Natural killer cell (primary cell): ENCODE data around the gene KRT23. TPM values are rescaled to one million over a fixed set of nuclear protein-coding genes. Genes with fewer than 3 reads are reported as not detected.

Experiments used
- ATAC-seq, 3 donors: fragments of 150-1000 bp in 2 of 3; fragments of 200-7000 bp in 1 of 3; cut with Tn5 transposase; 1 replicate in 1 of 3; 2 replicates in 2 of 3; pipeline ENCODE4 v1.10.0; 2021; ENCODE audit warnings: mild to moderate bottlenecking in 2 of 3, moderate library complexity in 2 of 3
- DNase-seq, 2 donors: peaks; one replicate each; pipeline versions ENCODE4 v3.0.0 to v3.0.0-alpha.2; 2013 to 2021; ENCODE audit warnings: mixed read lengths in 1 of 2
- H3K27ac ChIP-seq: one replicate; pipeline ENCODE4 v1.5.1; 2013; ENCODE audit warnings: mild to moderate bottlenecking, low read length
- H3K27me3 ChIP-seq: one replicate; pipeline ENCODE4 v1.6.1; 2013; ENCODE audit warnings: low read length; ENCODE audit not compliant: control insufficient read depth, insufficient read depth
- H3K36me3 ChIP-seq: one replicate; pipeline ENCODE4 v1.6.1; 2013; ENCODE audit warnings: low read length; ENCODE audit not compliant: control insufficient read depth, insufficient read depth
- H3K4me1 ChIP-seq: one replicate; pipeline ENCODE4 v1.6.1; 2013; ENCODE audit warnings: low read length; ENCODE audit not compliant: control insufficient read depth, insufficient read depth
- H3K4me3 ChIP-seq: one replicate; pipeline ENCODE4 v1.5.1; 2013; ENCODE audit warnings: low read length
- H3K9me3 ChIP-seq: one replicate; pipeline ENCODE4 v1.6.1; 2013; ENCODE audit warnings: low read length; ENCODE audit not compliant: control insufficient read depth, insufficient read depth
- H3K27ac Mint-ChIP-seq, 2 donors: one replicate each; pipeline ENCODE4 v1.8.0; 2022; ENCODE audit warnings: mild to moderate bottlenecking in 2 of 2, mixed read lengths in 2 of 2, moderate library complexity in 1 of 2
- H3K27me3 Mint-ChIP-seq, 2 donors: one replicate each; pipeline ENCODE4 v1.8.0; 2022; ENCODE audit warnings: low read depth in 2 of 2, mixed read lengths in 2 of 2
- H3K36me3 Mint-ChIP-seq: one replicate; pipeline ENCODE4 v1.8.0; 2022; ENCODE audit warnings: mixed read lengths
- H3K4me1 Mint-ChIP-seq, 2 donors: one replicate each; pipeline ENCODE4 v1.8.0; 2022; ENCODE audit warnings: mixed read lengths in 2 of 2
- H3K4me3 Mint-ChIP-seq: one replicate; pipeline ENCODE4 v1.8.0; 2022; ENCODE audit warnings: mild to moderate bottlenecking, moderate library complexity, mixed read lengths
- H3K9me3 Mint-ChIP-seq, 2 donors: one replicate each; pipeline ENCODE4 v1.8.0; 2022; ENCODE audit warnings: mixed read lengths in 2 of 2
- WGBS: methylation state at CpG from one replicate; pipeline ENCODE4 v1.1.7; 2013; ENCODE audit warnings: missing lambda C conversion rate; ENCODE audit not compliant: insufficient coverage; 5-methylcytosine and 5-hydroxymethylcytosine counted together
- intact Hi-C: fragments of 100-400 bp; cut with micrococcal nuclease; formaldehyde crosslinking; loops from one replicate; pipeline ENCODE4 v1.14.2; 2022
- total RNA-seq, 4 donors: library from RNA; stranded (reverse); fragments of 120-200 nt in 1 of 4; gene quantifications; one replicate each; pipeline versions ENCODE4 v1.2.3 to v1.2.4, GENCODE V29; 2013 to 2022
- TF ChIP-seq, protein P1 (sequence below): fragments of 200-600 bp; IDR thresholded peaks from one replicate; pipeline ENCODE4 v1.8.0; 2022; ENCODE audit warnings: antibody characterized with exemption

The KRT23 gene
- total RNA-seq, 3 donors from 2014 or later (not counting 1 experiment from before 2014, with no cell fraction given): 0.83 TPM; not detected in 2

GRCh38 chr17:40883626-40884334 lies 53.7 kb downstream of the KRT23 start:
- no peaks in the 10 kb centered on the region for H3K9me3 ChIP-seq
- WGBS: 92% methylated on average over 6 of the region's 7 CpGs
- DNase-seq (no peak), ATAC-seq (no peak)
- intact Hi-C loops: no loop called here
- H3K36me3 ChIP-seq: no peaks in the 10 kb centered on the region
- H3K4me3 ChIP-seq: no peak overlapping the region
- Mint-ChIP-seq H3K4me3 (no peak overlapping the region), H3K36me3 (no peaks in the 10 kb centered on the region), H3K4me1 (no peaks in the 10 kb centered on the region), H3K27me3 (peaks cover 15 to 23% of the 10 kb centered on the region in 2 donors), H3K27ac (no peak overlapping the region), H3K9me3 (no peaks in the 10 kb centered on the region)
- no peaks in the 10 kb centered on the region for H3K4me1 ChIP-seq
- H3K27ac ChIP-seq: no peak overlapping the region
- TF ChIP-seq, protein P1, sequence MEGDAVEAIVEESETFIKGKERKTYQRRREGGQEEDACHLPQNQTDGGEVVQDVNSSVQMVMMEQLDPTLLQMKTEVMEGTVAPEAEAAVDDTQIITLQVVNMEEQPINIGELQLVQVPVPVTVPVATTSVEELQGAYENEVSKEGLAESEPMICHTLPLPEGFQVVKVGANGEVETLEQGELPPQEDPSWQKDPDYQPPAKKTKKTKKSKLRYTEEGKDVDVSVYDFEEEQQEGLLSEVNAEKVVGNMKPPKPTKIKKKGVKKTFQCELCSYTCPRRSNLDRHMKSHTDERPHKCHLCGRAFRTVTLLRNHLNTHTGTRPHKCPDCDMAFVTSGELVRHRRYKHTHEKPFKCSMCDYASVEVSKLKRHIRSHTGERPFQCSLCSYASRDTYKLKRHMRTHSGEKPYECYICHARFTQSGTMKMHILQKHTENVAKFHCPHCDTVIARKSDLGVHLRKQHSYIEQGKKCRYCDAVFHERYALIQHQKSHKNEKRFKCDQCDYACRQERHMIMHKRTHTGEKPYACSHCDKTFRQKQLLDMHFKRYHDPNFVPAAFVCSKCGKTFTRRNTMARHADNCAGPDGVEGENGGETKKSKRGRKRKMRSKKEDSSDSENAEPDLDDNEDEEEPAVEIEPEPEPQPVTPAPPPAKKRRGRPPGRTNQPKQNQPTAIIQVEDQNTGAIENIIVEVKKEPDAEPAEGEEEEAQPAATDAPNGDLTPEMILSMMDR: no peak
- H3K27me3 ChIP-seq: peaks cover 7% of the 10 kb centered on the region

GRCh38 chr17:40883031-40883430 lies 54.4 kb downstream of the KRT23 start:
- DNase-seq (no peak), ATAC-seq (no peak)
- H3K27ac Mint-ChIP-seq: no peak overlapping the region
- intact Hi-C loops: no loop called here
- Histone ChIP-seq H3K36me3 (no peaks in the 10 kb centered on the region), H3K4me1 (no peaks in the 10 kb centered on the region), H3K27me3 (peaks cover 4% of the 10 kb centered on the region), H3K27ac (no peak overlapping the region), H3K4me3 (no peak overlapping the region), H3K9me3 (no peaks in the 10 kb centered on the region)
- 86% methylated on average over 1 of the region's 1 CpG for WGBS
- no peak overlapping the region for H3K4me3 Mint-ChIP-seq
- H3K36me3 Mint-ChIP-seq: no peaks in the 10 kb centered on the region
- H3K27me3 Mint-ChIP-seq: peaks cover 11 to 16% of the 10 kb centered on the region in 2 donors
- H3K4me1 Mint-ChIP-seq: no peaks in the 10 kb centered on the region
- no peaks in the 10 kb centered on the region for H3K9me3 Mint-ChIP-seq
- TF ChIP-seq, protein P1: no peak

DNA sequence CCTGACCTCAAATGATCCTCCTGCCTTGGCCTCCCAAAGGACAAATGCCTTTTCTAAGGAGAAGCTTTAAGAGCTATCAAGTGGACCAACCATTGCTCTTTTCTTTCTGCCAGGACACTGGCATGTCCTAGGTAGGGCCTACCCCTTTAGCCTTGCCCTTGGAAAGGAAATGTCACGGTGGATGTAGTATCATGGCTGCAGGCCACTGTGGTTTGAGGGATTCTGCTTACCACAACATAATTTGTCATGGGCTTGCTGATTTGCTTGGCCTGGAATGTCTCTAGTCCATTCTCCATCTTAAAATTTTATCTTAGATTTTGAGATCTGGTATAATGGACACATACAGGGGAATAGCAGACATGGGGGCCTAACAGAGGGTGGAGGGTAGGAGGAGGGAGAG lies 58.4 kb downstream of the KRT23 start:
- Histone ChIP-seq H3K9me3 (no peaks in the 10 kb centered on the region), H3K4me1 (no peaks in the 10 kb centered on the region), H3K27ac (no peak overlapping the region), H3K36me3 (no peaks in the 10 kb centered on the region), H3K27me3 (peaks cover 2% of the 10 kb centered on the region), H3K4me3 (no peak overlapping the region)
- no peak overlapping the region for H3K27ac Mint-ChIP-seq
- no peak overlapping the region for H3K4me3 Mint-ChIP-seq
- H3K4me1 Mint-ChIP-seq: no peaks in the 10 kb centered on the region
- H3K36me3 Mint-ChIP-seq: no peaks in the 10 kb centered on the region
- TF ChIP-seq, protein P1: no peak
- intact Hi-C loops: no loop called here
- ATAC-seq (no peak), DNase-seq (no peak)
- 86% methylated on average over 1 of the region's 1 CpG for WGBS
- no peaks in the 10 kb centered on the region for H3K9me3 Mint-ChIP-seq
- H3K27me3 Mint-ChIP-seq: peaks cover 16 to 20% of the 10 kb centered on the region in 2 donors

GRCh38 chr17:40878044-40878443 lies 59.4 kb downstream of the KRT23 start:
- Mint-ChIP-seq H3K4me1 (no peaks in the 10 kb centered on the region), H3K27me3 (peaks cover 9 to 23% of the 10 kb centered on the region in 2 donors), H3K9me3 (no peaks in the 10 kb centered on the region), H3K4me3 (no peak overlapping the region), H3K36me3 (no peaks in the 10 kb centered on the region), H3K27ac (no peak overlapping the region)
- TF ChIP-seq, protein P1: no peak
- H3K27ac ChIP-seq: no peak overlapping the region
- no peaks in the 10 kb centered on the region for H3K4me1 ChIP-seq
- no peak overlapping the region for H3K4me3 ChIP-seq
- intact Hi-C loops: no loop called here
- ATAC-seq (no peak), DNase-seq (no peak)
- peaks cover 5% of the 10 kb centered on the region for H3K27me3 ChIP-seq
- H3K9me3 ChIP-seq: no peaks in the 10 kb centered on the region
- WGBS: 88% methylated on average over 9 of the region's 9 CpGs
- H3K36me3 ChIP-seq: no peaks in the 10 kb centered on the region
